ENCODE measurements around the gene HSD17B14. TPM values are rescaled to one million over a fixed set of nuclear protein-coding genes. Genes with fewer than 3 reads are reported as not detected.

Gene HSD17B14
- total RNA-seq, 4 donors from 2014 or later, result 5.6 to 31.9 (median 8.7) TPM

DNA sequence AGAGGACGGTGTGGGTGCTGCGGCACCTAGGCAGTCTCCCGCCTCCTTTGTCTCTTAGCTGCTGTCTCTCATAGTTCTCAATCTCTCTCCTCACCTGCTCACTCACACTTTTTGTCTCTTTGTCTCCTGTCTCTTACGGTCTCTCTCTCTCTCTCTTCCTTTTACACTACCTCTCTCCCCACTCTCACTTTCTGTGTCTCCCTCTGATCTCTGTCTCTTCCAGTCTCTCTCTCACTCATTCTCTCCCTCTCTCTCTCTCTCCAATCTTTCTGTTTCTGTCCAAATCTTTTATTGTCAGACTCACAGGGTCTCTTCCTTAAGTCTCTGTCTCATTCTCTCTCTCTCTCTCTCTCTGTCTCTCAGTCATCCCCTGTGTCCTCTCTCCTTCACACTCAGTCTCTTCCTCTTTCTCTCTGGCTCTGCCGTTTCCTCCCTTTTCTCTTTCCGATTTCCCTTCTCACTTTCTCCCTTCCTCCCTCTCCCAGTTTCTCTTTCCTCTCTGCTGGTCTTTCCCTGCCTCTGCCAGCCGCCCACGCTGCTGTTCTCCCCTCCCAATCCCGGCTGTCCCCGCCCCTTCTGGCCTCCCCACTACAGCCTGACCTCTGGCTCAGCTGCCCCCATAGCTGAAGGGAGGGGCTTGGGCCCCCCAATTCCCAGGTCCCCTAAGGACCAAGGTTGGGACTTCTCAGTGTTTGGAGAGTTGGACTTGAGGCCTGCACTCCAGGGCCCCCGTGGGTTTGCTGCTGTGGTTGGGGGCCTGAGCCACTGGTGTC lies 32.0 kb upstream of the HSD17B14 start, which contains the start of gene PLEKHA4:
Gene PLEKHA4 (minus strand): TSS at position 504 of the 773 bp plus-strand sequence. CDS start 997 bp downstream, outside the sequence.
- Histone ChIP-seq H3K27me3 (no peaks in the 10 kb centered on the region), H3K27ac (peak within 1 kb of the TSS; percentile 89 to 94), H3K36me3 (no peaks in the 10 kb centered on the region), H3K9me3 (no peaks in the 10 kb centered on the region), H3K4me3 (peak within 1 kb of the TSS; percentile 31 to 47), H3K4me1 (peaks cover 6 to 7% of the 10 kb centered on the region in 2 donors)
- peak; percentile 80 to 89 for DNase-seq
- intact Hi-C loops (cut with DNase I; ENCODE audit: low total_unique reads), result no loop called here
- TF ChIP-seq POLR2A (IDR thresholded peaks at IDR 0.05) (peak; percentile 34 to 66), CTCF (IDR thresholded peaks at IDR 0.05) (no peak)

- intact Hi-C loops (cut with DNase I; ENCODE audit: low total_unique reads), result no loop called here
- DNase-seq, result no peak
- H3K27me3 ChIP-seq, result no peaks in the 10 kb centered on the region
- no peaks in the 10 kb centered on the region for H3K9me3 ChIP-seq
- peaks cover 6 to 7% of the 10 kb centered on the region in 2 donors for H3K4me1 ChIP-seq
- TF ChIP-seq POLR2A (IDR thresholded peaks at IDR 0.05), result no peak
- TF ChIP-seq CTCF (IDR thresholded peaks at IDR 0.05), result no peak
- peak overlapping the region; percentile 89 to 94 for H3K27ac ChIP-seq
- H3K36me3 ChIP-seq, result no peaks in the 10 kb centered on the region
- H3K4me3 ChIP-seq, result peak overlapping the region; percentile 31 to 47
Observed at GRCh38 chr19:48867746-48868113, 31.4 kb upstream of the HSD17B14 start.

DNA sequence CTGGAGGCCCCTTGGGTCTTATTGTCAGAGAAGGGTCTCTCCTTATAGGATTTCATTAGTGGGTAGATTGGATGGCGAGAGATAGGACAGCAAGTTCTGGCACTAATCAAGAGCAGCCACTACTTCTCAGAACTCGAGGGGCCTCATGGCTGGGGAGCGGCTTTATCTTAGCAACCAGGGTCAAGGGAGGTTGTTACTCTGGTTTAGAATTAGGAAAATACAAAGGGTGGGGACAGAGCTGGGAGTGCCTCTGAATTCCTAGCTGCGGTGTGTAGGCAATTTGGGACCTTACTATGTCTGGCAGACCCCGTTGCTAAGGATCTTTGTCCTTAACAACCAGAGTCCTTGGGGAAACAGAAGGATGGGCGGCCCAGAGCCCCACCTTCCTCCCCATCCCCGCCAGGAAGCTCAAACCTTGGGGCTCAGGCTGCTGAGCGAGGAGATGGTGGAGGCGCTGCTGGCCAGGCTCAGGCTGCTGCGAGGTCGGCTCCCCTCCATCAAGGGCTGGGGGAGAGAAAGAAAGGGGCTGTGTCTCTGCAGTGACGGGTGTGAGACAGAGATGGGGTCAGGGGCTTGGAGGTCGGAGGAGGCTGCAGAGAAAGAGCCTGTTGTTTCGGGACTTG lies 30.9 kb upstream of the HSD17B14 start:
- Histone ChIP-seq H3K9me3 (no peaks in the 10 kb centered on the region), H3K4me3 (peak overlapping the region; percentile 31 to 47), H3K4me1 (peaks cover 6 to 7% of the 10 kb centered on the region in 2 donors), H3K36me3 (no peaks in the 10 kb centered on the region), H3K27me3 (no peaks in the 10 kb centered on the region), H3K27ac (peak overlapping the region; percentile 89 to 94)
- TF ChIP-seq POLR2A (IDR thresholded peaks at IDR 0.05) (no peak), CTCF (IDR thresholded peaks at IDR 0.05) (no peak)
- intact Hi-C loops (cut with DNase I; ENCODE audit: low total_unique reads), result no loop called here
- no peak for DNase-seq

- intact Hi-C loops (cut with DNase I; ENCODE audit: low total_unique reads), result no loop called here
- no peaks in the 10 kb centered on the region for H3K9me3 ChIP-seq
- no peak overlapping the region for H3K4me3 ChIP-seq
- TF ChIP-seq CTCF (IDR thresholded peaks at IDR 0.05) (no peak), POLR2A (IDR thresholded peaks at IDR 0.05) (no peak)
- no peak for DNase-seq
- H3K27ac ChIP-seq, result peak overlapping the region in 1 of 2 donors; percentile 89
- no peaks in the 10 kb centered on the region for H3K36me3 ChIP-seq
- H3K4me1 ChIP-seq, result peaks cover 6 to 7% of the 10 kb centered on the region in 2 donors
- no peaks in the 10 kb centered on the region for H3K27me3 ChIP-seq
Observed at GRCh38 chr19:48866692-48867091, 30.4 kb upstream of the HSD17B14 start.

GRCh38 chr19:48862827-48863226 lies 26.5 kb upstream of the HSD17B14 start:
- Histone ChIP-seq H3K27me3 (no peaks in the 10 kb centered on the region), H3K27ac (no peak overlapping the region), H3K36me3 (no peaks in the 10 kb centered on the region), H3K4me3 (no peak overlapping the region), H3K4me1 (peaks cover 6% of the 10 kb centered on the region in 2 donors), H3K9me3 (no peaks in the 10 kb centered on the region)
- TF ChIP-seq POLR2A (IDR thresholded peaks at IDR 0.05), result no peak
- no peak for TF ChIP-seq CTCF (IDR thresholded peaks at IDR 0.05)
- no peak for DNase-seq
- intact Hi-C loops (cut with DNase I; ENCODE audit: low total_unique reads), result no loop called here

Measured in uterus (tissue), 4 donors.